GM12878 (cell line): ENCODE data around the gene IMPACT. TPM values are rescaled to one million over a fixed set of nuclear protein-coding genes. Genes with fewer than 3 reads are reported as not detected.
A peak's percentile ranks its signal among the peaks of the same experiment; 100 is the strongest.

ENCODE experiments used
- BCL11A ChIP-seq: IDR thresholded peaks from 2 replicates; pipeline ENCODE4 v1.6.1; 2011; ENCODE audit warnings: low read depth, low read length
- CBX3 ChIP-seq: fragments of 200-600 bp; sonication (generic); IDR thresholded peaks from 2 replicates; pipeline ENCODE4 v1.6.1; 2016; ENCODE audit warnings: low read depth, borderline replicate concordance
- CEBPZ ChIP-seq: fragments of 150-350 bp; IDR thresholded peaks from 2 replicates; pipeline ENCODE4 v1.6.1; 2016; ENCODE audit warnings: low read depth, low read length
- CHD4 ChIP-seq: fragments of 200-600 bp; sonication (generic); IDR thresholded peaks from 2 replicates; pipeline ENCODE4 v1.6.1; 2016; ENCODE audit warnings: mild to moderate bottlenecking
- ESRRA ChIP-seq: IDR thresholded peaks from 2 replicates; pipeline ENCODE4 v1.6.1; 2012; ENCODE audit warnings: mild to moderate bottlenecking, low read length, improper control_type of control experiment
- EZH2 ChIP-seq: IDR thresholded peaks from 2 replicates; pipeline ENCODE4 v1.6.1; 2012; ENCODE audit warnings: low read depth, mild to moderate bottlenecking, control low read depth, inconsistent platforms, low read length, borderline replicate concordance; ENCODE audit not compliant: control insufficient read depth
- FOXK2 ChIP-seq: fragments of 450-650 bp; IDR thresholded peaks from 2 replicates; pipeline ENCODE4 v1.6.1; 2017; ENCODE audit warnings: mild to moderate bottlenecking, moderate library complexity
- HCFC1 ChIP-seq: fragments of 150-350 bp; IDR thresholded peaks from 2 replicates; pipeline ENCODE4 v1.6.1; 2014; ENCODE audit warnings: low read length
- HDAC6 ChIP-seq: fragments of 200-600 bp; sonication (generic); IDR thresholded peaks from one replicate; pipeline ENCODE4 v1.8.0; 2017; ENCODE audit warnings: antibody characterized with exemption; ENCODE audit not compliant: unreplicated experiment
- HDGF ChIP-seq: fragments of 450-650 bp; IDR thresholded peaks from 2 replicates; pipeline ENCODE4 v1.6.1; 2016; ENCODE audit warnings: antibody characterized with exemption
- JUND ChIP-seq: IDR thresholded peaks from 2 replicates; pipeline ENCODE4 v1.6.1; 2012; ENCODE audit warnings: low read depth, mild to moderate bottlenecking, low read length, improper control_type of control experiment, moderate library complexity
- NFIC ChIP-seq: IDR thresholded peaks from 2 replicates; pipeline ENCODE4 v1.6.1; 2012; ENCODE audit warnings: low read depth, mild to moderate bottlenecking, inconsistent platforms, low read length, moderate library complexity
- NFXL1 ChIP-seq: fragments of 450-650 bp; IDR thresholded peaks from 2 replicates; pipeline ENCODE4 v1.6.1; 2017; ENCODE audit warnings: antibody characterized with exemption, mild to moderate bottlenecking, borderline replicate concordance
- NFYB ChIP-seq: IDR thresholded peaks from 2 replicates; pipeline ENCODE4 v1.6.1; 2011; ENCODE audit warnings: low read depth, mild to moderate bottlenecking, low read length, improper control_type of control experiment, moderate library complexity; ENCODE audit not compliant: insufficient read depth
- NR2C1 ChIP-seq: fragments of 450-650 bp; IDR thresholded peaks from 2 replicates; pipeline ENCODE4 v1.6.1; 2017; ENCODE audit warnings: antibody characterized with exemption, mild to moderate bottlenecking, moderate library complexity
- POLR2AphosphoS2 ChIP-seq: IDR thresholded peaks from 2 replicates; pipeline ENCODE4 v1.6.1; 2011; ENCODE audit warnings: low read depth, mild to moderate bottlenecking, low read length, improper control_type of control experiment, moderate library complexity
- RAD21 ChIP-seq: IDR thresholded peaks from 2 replicates; pipeline ENCODE4 v1.6.1; 2011; ENCODE audit warnings: mild to moderate bottlenecking, low read depth, low read length, moderate library complexity; ENCODE audit not compliant: insufficient read depth
- RELB ChIP-seq: fragments of 450-650 bp; IDR thresholded peaks from 2 replicates; pipeline ENCODE4 v1.6.1; 2017; ENCODE audit warnings: low read depth, mild to moderate bottlenecking, moderate library complexity
- SREBF1 ChIP-seq: IDR thresholded peaks from 2 replicates; pipeline ENCODE4 v1.6.1; 2012; ENCODE audit warnings: mild to moderate bottlenecking, low read length
- STAT1 ChIP-seq: fragments of 450-650 bp; conservative IDR thresholded peaks from 2 replicates; pipeline ENCODE4 v1.6.1; 2014; ENCODE audit warnings: antibody characterized with exemption, mild to moderate bottlenecking
- YBX1 ChIP-seq: fragments of 450-650 bp; IDR thresholded peaks from 2 replicates; pipeline ENCODE4 v1.6.1; 2016; ENCODE audit warnings: antibody characterized with exemption
- ZNF207 ChIP-seq: fragments of 450-650 bp; IDR thresholded peaks from 2 replicates; pipeline ENCODE4 v1.6.1; 2014; ENCODE audit warnings: antibody characterized with exemption, mild to moderate bottlenecking, borderline replicate concordance
- ZNF622 ChIP-seq: fragments of 450-650 bp; IDR thresholded peaks from 2 replicates; pipeline ENCODE4 v1.6.1; 2017; ENCODE audit warnings: mild to moderate bottlenecking, inconsistent platforms
- ZZZ3 ChIP-seq: IDR thresholded peaks from 2 replicates; pipeline ENCODE4 v1.6.1; 2011; ENCODE audit warnings: low read depth; ENCODE audit not compliant: control insufficient read depth, insufficient read length
- polyA plus RNA-seq, 11 experiments: library from polyadenylated mRNA; depleted of rRNA in 4 of 11; unstranded in 6 of 11; stranded (reverse) in 5 of 11; fragments of >200 nt; fragmentation: Nextera tagmentation in 4 of 11; fragmentation: Illumina TruSeq in 1 of 11; extraction: Ambion mirVana in 4 of 11; extraction: Trizol in 1 of 11; gene quantifications; 1 replicate in 1 of 11; 2 replicates in 10 of 11; pipeline versions ENCODE4 v1.2.1 to v1.2.3, GENCODE V29; 2011 to 2016; ENCODE audit warnings: inconsistent platforms in 2 of 11, missing spikeins in 2 of 11, low read depth in 1 of 11
- total RNA-seq, 4 experiments: library from RNA; depleted of rRNA in 3 of 4; stranded (reverse); fragments of >200 nt in 3 of 4; fragmentation: Illumina TruSeq in 1 of 4; extraction: Trizol in 1 of 4; gene quantifications; 2 replicates each; pipeline versions ENCODE4 v1.2.1 to v1.2.3, GENCODE V29; 2013 to 2021
- TF ChIP-seq, protein P1 (sequence below): fragments of 150-350 bp; IDR thresholded peaks from 2 replicates; pipeline ENCODE4 v1.6.1; 2014; ENCODE audit warnings: mild to moderate bottlenecking, low read depth, low read length

IMPACT gene
- total and polyA plus RNA-seq, 10 of the 15 experiments (the other 5 are each of a cell fraction or from before 2014, with no cell fraction given), result 0.10 to 0.84 (median 0.53) TPM

DNA sequence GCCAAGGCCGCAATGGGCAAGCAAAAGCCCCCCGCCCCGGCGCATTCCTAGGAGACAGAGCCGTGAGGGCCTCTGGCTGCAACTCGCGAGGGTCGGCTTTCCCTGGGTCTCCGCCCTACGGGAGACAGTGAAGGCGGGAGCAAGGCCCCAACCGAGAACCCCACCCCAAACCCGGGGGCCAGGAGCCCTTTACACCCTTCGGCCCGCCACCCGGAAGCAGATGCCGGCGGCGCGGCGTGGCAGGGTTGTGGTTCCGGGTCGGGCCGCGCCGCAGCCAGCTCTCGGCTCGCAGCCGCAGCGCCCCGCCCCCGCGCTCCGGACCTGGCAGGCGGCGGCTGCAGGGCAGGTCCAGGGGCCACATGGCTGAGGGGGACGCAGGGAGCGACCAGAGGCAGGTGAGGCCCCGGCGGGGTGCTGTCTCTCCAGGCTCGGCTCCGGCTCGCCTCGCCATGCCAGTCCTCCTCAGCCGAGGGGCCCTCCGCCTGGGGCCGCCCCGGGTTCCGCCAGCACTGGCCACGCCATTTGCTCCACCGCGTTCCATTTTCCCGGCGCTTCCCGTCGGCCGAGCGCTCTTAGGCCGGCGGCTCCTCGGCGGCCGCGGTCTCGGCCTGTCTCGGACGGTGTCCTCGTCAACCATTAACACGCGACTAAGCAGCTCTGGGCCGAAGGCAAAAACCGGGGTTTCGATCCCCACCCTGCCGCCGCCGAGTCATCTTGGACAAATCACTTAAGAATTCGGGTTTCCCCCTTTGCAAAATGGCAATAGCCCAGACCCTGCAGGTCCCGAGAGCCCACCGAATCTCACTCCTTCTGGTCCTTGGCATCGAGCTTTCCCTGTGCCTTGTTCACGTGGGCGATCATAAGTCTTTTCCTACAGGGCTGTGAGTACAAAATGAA, at the start of gene IMPACT (continued):
- TF ChIP-seq BCL11A (no peak), SREBF1 (no peak), RAD21 (no peak), CBX3 (no peak), NR2C1 (peak; percentile 93), ZNF207 (no peak), YBX1 (no peak), NFYB (no peak), HDGF (no peak), POLR2AphosphoS2 (no peak), NFXL1 (no peak), RELB (no peak), NFIC (no peak), ZZZ3 (no peak), CEBPZ (no peak), FOXK2 (no peak), CHD4 (no peak), EZH2 (no peak), JUND (no peak), HCFC1 (no peak), HDAC6 (no peak), ZNF622 (no peak), ESRRA (no peak), STAT1 (no peak)
- TF ChIP-seq, protein P1, sequence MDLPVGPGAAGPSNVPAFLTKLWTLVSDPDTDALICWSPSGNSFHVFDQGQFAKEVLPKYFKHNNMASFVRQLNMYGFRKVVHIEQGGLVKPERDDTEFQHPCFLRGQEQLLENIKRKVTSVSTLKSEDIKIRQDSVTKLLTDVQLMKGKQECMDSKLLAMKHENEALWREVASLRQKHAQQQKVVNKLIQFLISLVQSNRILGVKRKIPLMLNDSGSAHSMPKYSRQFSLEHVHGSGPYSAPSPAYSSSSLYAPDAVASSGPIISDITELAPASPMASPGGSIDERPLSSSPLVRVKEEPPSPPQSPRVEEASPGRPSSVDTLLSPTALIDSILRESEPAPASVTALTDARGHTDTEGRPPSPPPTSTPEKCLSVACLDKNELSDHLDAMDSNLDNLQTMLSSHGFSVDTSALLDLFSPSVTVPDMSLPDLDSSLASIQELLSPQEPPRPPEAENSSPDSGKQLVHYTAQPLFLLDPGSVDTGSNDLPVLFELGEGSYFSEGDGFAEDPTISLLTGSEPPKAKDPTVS, result no peak
